BE2C (cell line): ENCODE measurements around the gene RAB11FIP3.

ENCODE experiments used
- DNase-seq: peaks from one replicate; pipeline ENCODE4 v3.0.0-alpha.2; 2020
- H3K27me3 ChIP-seq: fragments of 250-450 bp; sonication (Bioruptor Pico); 2 replicates; pipeline ENCODE4 v1.5.1; 2020; ENCODE audit warnings: mild to moderate bottlenecking
- H3K36me3 ChIP-seq: fragments of 250-450 bp; sonication (Bioruptor Pico); 2 replicates; pipeline ENCODE4 v1.5.1; 2020; ENCODE audit warnings: mild to moderate bottlenecking
- H3K4me1 ChIP-seq: fragments of 250-450 bp; sonication (Bioruptor Pico); 2 replicates; pipeline ENCODE4 v1.5.1; 2020
- H3K4me3 ChIP-seq: 2 replicates; pipeline ENCODE4 v1.5.1; 2011; ENCODE audit warnings: low read depth, low read length
- H3K9me3 ChIP-seq: fragments of 250-450 bp; sonication (Bioruptor Pico); 2 replicates; pipeline ENCODE4 v1.5.1; 2020
- CTCF ChIP-seq: IDR thresholded peaks from 2 replicates; pipeline ENCODE4 v1.5.1; 2012; ENCODE audit warnings: mild to moderate bottlenecking, low read depth, low read length

The RAB11FIP3 gene

GRCh38 chr16:536746-537145, 111.3 kb downstream of the RAB11FIP3 start:
- Histone ChIP-seq H3K9me3 (no peaks in the 10 kb centered on the region), H3K4me1 (no peaks in the 10 kb centered on the region), H3K4me3 (no peak overlapping the region), H3K27me3 (no peaks in the 10 kb centered on the region), H3K36me3 (peaks cover 62% of the 10 kb centered on the region)
- TF ChIP-seq CTCF = no peak
- no peak for DNase-seq

GRCh38 chr16:537415-538335, 112.2 kb downstream of the RAB11FIP3 start:
- Histone ChIP-seq H3K36me3 (peaks cover 62% of the 10 kb centered on the region), H3K27me3 (no peaks in the 10 kb centered on the region), H3K4me3 (no peak overlapping the region), H3K4me1 (no peaks in the 10 kb centered on the region), H3K9me3 (no peaks in the 10 kb centered on the region)
- TF ChIP-seq CTCF = 0 out of 2 replicates have a peak, but pooled peaks have one; percentile 3
- DNase-seq = no peak

- no peak for DNase-seq
- H3K9me3 ChIP-seq = no peaks in the 10 kb centered on the region; the same call in 1 of the 2 replicates
- no peak overlapping the region for H3K4me3 ChIP-seq
- H3K27me3 ChIP-seq = no peaks in the 10 kb centered on the region
- peaks cover 9% of the 10 kb centered on the region for H3K4me1 ChIP-seq
- no peak for TF ChIP-seq CTCF
- peaks cover 50% of the 10 kb centered on the region for H3K36me3 ChIP-seq
Observed at GRCh38 chr16:539901-540530, 114.6 kb downstream of the RAB11FIP3 start.

- no peaks in the 10 kb centered on the region for H3K27me3 ChIP-seq
- peaks cover 9% of the 10 kb centered on the region for H3K4me1 ChIP-seq
- DNase-seq = no peak
- peaks cover 42% of the 10 kb centered on the region for H3K36me3 ChIP-seq
- H3K9me3 ChIP-seq = no peaks in the 10 kb centered on the region; the same call in 1 of the 2 replicates
- H3K4me3 ChIP-seq = no peak overlapping the region
- TF ChIP-seq CTCF = no peak
Observed at GRCh38 chr16:540645-541340, 115.3 kb downstream of the RAB11FIP3 start.

GRCh38 chr16:543301-544164, 118.1 kb downstream of the RAB11FIP3 start:
- Histone ChIP-seq H3K36me3 (peaks cover 34% of the 10 kb centered on the region), H3K27me3 (no peaks in the 10 kb centered on the region), H3K4me3 (peak overlapping the region; percentile 24), H3K9me3 (no peaks in the 10 kb centered on the region; the same call in 1 of the 2 replicates), H3K4me1 (peaks cover 17% of the 10 kb centered on the region)
- no peak for TF ChIP-seq CTCF
- DNase-seq = peak; percentile 70
